Glutamatergic neuron (in vitro differentiated cells): ENCODE data around the gene METTL21A. TPM values are rescaled to one million over a fixed set of nuclear protein-coding genes. Genes with fewer than 3 reads are reported as not detected.
A peak's percentile ranks its signal among the peaks of the same experiment; 100 is the strongest.

Experiments
- DNase-seq: peaks from one replicate; pipeline ENCODE4 v3.0.0; 2022
- H3K27ac Mint-ChIP-seq: one replicate; pipeline ENCODE4 v1.8.0; 2020; ENCODE audit warnings: mild to moderate bottlenecking, mixed read lengths, inconsistent platforms; ENCODE audit not compliant: unreplicated experiment
- H3K27me3 Mint-ChIP-seq: one replicate; pipeline ENCODE4 v1.8.0; 2020; ENCODE audit warnings: mild to moderate bottlenecking, moderate library complexity, mixed read lengths, inconsistent platforms; ENCODE audit not compliant: unreplicated experiment
- H3K36me3 Mint-ChIP-seq: one replicate; pipeline ENCODE4 v1.8.0; 2020; ENCODE audit warnings: mild to moderate bottlenecking, mixed read lengths, inconsistent platforms; ENCODE audit not compliant: unreplicated experiment
- H3K4me1 Mint-ChIP-seq: one replicate; pipeline ENCODE4 v1.8.0; 2020; ENCODE audit warnings: mild to moderate bottlenecking, low read depth, mixed read lengths, inconsistent platforms; ENCODE audit not compliant: unreplicated experiment
- H3K4me3 Mint-ChIP-seq: one replicate; pipeline ENCODE4 v1.8.0; 2020; ENCODE audit warnings: mild to moderate bottlenecking, mixed read lengths, inconsistent platforms; ENCODE audit not compliant: unreplicated experiment
- H3K9me3 Mint-ChIP-seq: one replicate; pipeline ENCODE4 v1.8.0; 2020; ENCODE audit warnings: mild to moderate bottlenecking, moderate library complexity, mixed read lengths, inconsistent platforms; ENCODE audit not compliant: unreplicated experiment
- CTCF ChIP-seq: fragments of 200-600 bp; sonication (generic); IDR thresholded peaks from one replicate; pipeline ENCODE4 v1.5.0; 2021; ENCODE audit not compliant: partially characterized antibody, unreplicated experiment
- total RNA-seq: library from RNA; stranded (reverse); fragmentation: NEBNext Ultra II Directional; extraction: Animal tissue kit (Norgen Biotek cat#: 25700); gene quantifications from one replicate; pipeline ENCODE4 v1.2.1, GENCODE V29; 2021; ENCODE audit not compliant: unreplicated experiment

Gene METTL21A
- total RNA-seq, 1 donor from 2014 or later: 19.3 TPM

GRCh38 chr2:207624185-207625013 lies 795 bp downstream of the METTL21A start:
- H3K27me3 Mint-ChIP-seq: peaks cover 2% of the 10 kb centered on the region
- DNase-seq: peak; percentile 71
- TF ChIP-seq CTCF: no peak
- H3K4me3 Mint-ChIP-seq: peak overlapping the region; percentile 90
- peak overlapping the region; percentile 81 for H3K27ac Mint-ChIP-seq
- H3K36me3 Mint-ChIP-seq: no peaks in the 10 kb centered on the region
- peaks cover 12% of the 10 kb centered on the region for H3K4me1 Mint-ChIP-seq
- peaks cover 4% of the 10 kb centered on the region for H3K9me3 Mint-ChIP-seq

GRCh38 chr2:207621501-207622039 lies 3.6 kb downstream of the METTL21A start:
- Mint-ChIP-seq H3K4me1 (peaks cover 18% of the 10 kb centered on the region), H3K36me3 (no peaks in the 10 kb centered on the region), H3K27ac (no peak overlapping the region), H3K9me3 (peaks cover 5% of the 10 kb centered on the region), H3K27me3 (no peaks in the 10 kb centered on the region), H3K4me3 (peak overlapping the region; percentile 1)
- no peak for DNase-seq
- TF ChIP-seq CTCF: no peak

- Mint-ChIP-seq H3K27me3 (no peaks in the 10 kb centered on the region), H3K27ac (peak overlapping the region; percentile 5), H3K36me3 (no peaks in the 10 kb centered on the region), H3K9me3 (peaks cover 5% of the 10 kb centered on the region), H3K4me1 (peaks cover 18% of the 10 kb centered on the region), H3K4me3 (no peak overlapping the region)
- no peak for TF ChIP-seq CTCF
- DNase-seq: no peak
Measured at GRCh38 chr2:207619764-207620203, 5.4 kb downstream of the METTL21A start.

GRCh38 chr2:207617011-207617671 lies 8.1 kb downstream of the METTL21A start:
- TF ChIP-seq CTCF: no peak
- Mint-ChIP-seq H3K4me1 (peaks cover 15% of the 10 kb centered on the region), H3K36me3 (no peaks in the 10 kb centered on the region), H3K4me3 (no peak overlapping the region), H3K27ac (peak overlapping the region; percentile 57), H3K9me3 (peaks cover 3% of the 10 kb centered on the region), H3K27me3 (no peaks in the 10 kb centered on the region)
- no peak for DNase-seq
